ENCODE results near the gene IL21.

GRCh38 chr4:122643257-122643656 is 22.4 kb upstream of the IL21 start:
- TF ChIP-seq, protein P1, sequence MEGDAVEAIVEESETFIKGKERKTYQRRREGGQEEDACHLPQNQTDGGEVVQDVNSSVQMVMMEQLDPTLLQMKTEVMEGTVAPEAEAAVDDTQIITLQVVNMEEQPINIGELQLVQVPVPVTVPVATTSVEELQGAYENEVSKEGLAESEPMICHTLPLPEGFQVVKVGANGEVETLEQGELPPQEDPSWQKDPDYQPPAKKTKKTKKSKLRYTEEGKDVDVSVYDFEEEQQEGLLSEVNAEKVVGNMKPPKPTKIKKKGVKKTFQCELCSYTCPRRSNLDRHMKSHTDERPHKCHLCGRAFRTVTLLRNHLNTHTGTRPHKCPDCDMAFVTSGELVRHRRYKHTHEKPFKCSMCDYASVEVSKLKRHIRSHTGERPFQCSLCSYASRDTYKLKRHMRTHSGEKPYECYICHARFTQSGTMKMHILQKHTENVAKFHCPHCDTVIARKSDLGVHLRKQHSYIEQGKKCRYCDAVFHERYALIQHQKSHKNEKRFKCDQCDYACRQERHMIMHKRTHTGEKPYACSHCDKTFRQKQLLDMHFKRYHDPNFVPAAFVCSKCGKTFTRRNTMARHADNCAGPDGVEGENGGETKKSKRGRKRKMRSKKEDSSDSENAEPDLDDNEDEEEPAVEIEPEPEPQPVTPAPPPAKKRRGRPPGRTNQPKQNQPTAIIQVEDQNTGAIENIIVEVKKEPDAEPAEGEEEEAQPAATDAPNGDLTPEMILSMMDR (IDR thresholded peaks at IDR 0.05), result no peak
- TF ChIP-seq ZFX (IDR thresholded peaks at IDR 0.05; ENCODE audit: borderline replicate concordance), result no peak

Measured in 22Rv1 (cell line).